Hepatocyte (in vitro differentiated cells): ENCODE measurements around the gene FAM156A. TPM values are rescaled to one million over a fixed set of nuclear protein-coding genes. Genes with fewer than 3 reads are reported as not detected.
"Not testable (repeated sequence)": the region's sequence is repeated elsewhere in the genome, so short reads cannot be mapped to it uniquely, and the experiment has no call there.

Experiments used
- DNase-seq: peaks from one replicate; pipeline ENCODE4 v3.0.0-alpha.2; 2016; ENCODE audit warnings: low spot score
- H2AFZ ChIP-seq: fragments of 200-600 bp; sonication (generic); 2 replicates; pipeline ENCODE4 v1.6.0; 2016; ENCODE audit warnings: antibody characterized with exemption, mild to moderate bottlenecking
- H3K27ac ChIP-seq: fragments of 200-600 bp; sonication (generic); 2 replicates; pipeline ENCODE4 v1.5.1; 2016; ENCODE audit warnings: mild to moderate bottlenecking
- H3K27me3 ChIP-seq: fragments of 200-600 bp; sonication (generic); 2 replicates; pipeline ENCODE4 v1.6.1; 2016
- H3K36me3 ChIP-seq: fragments of 200-600 bp; sonication (generic); replicated peaks from 2 replicates; pipeline ENCODE4 v1.5.1; 2016; ENCODE audit warnings: low read depth; ENCODE audit not compliant: insufficient read depth
- H3K4me1 ChIP-seq: fragments of 200-600 bp; sonication (generic); 2 replicates; pipeline ENCODE4 v1.5.1; 2016; ENCODE audit warnings: mild to moderate bottlenecking, moderate library complexity; ENCODE audit not compliant: insufficient read depth
- H3K4me2 ChIP-seq: fragments of 200-600 bp; sonication (generic); 2 replicates; pipeline ENCODE4 v1.6.0; 2016
- H3K4me3 ChIP-seq: fragments of 200-600 bp; sonication (generic); 2 replicates; pipeline ENCODE4 v1.5.1; 2016; ENCODE audit warnings: mild to moderate bottlenecking
- H3K79me2 ChIP-seq: fragments of 200-600 bp; sonication (generic); 2 replicates; pipeline ENCODE4 v1.6.0; 2017; ENCODE audit warnings: mild to moderate bottlenecking
- H3K9me2 ChIP-seq: fragments of 200-600 bp; sonication (generic); replicated peaks from 2 replicates; pipeline ENCODE4 v1.6.0; 2017; ENCODE audit warnings: mild to moderate bottlenecking; ENCODE audit not compliant: insufficient read depth
- H3K9me3 ChIP-seq: fragments of 200-600 bp; sonication (generic); 2 replicates; pipeline ENCODE4 v1.5.1; 2016; ENCODE audit warnings: low read depth, mild to moderate bottlenecking
- H4K20me1 ChIP-seq: fragments of 200-600 bp; sonication (generic); 2 replicates; pipeline ENCODE4 v1.6.0; 2016; ENCODE audit warnings: mild to moderate bottlenecking; ENCODE audit not compliant: insufficient read depth, poor library complexity, severe bottlenecking
- CTCF ChIP-seq: fragments of 200-600 bp; sonication (generic); IDR thresholded peaks from 2 replicates; pipeline ENCODE4 v1.5.1; 2016; ENCODE audit warnings: antibody characterized with exemption, mild to moderate bottlenecking; ENCODE audit not compliant: poor library complexity
- EZH2 ChIP-seq: fragments of 200-600 bp; sonication (generic); IDR thresholded peaks from 2 replicates; pipeline ENCODE4 v1.6.1; 2016; ENCODE audit warnings: antibody characterized with exemption, mild to moderate bottlenecking, borderline replicate concordance
- EZH2phosphoT487 ChIP-seq: fragments of 200-600 bp; sonication (generic); IDR thresholded peaks from one replicate; pipeline ENCODE4 v1.6.1; 2018; ENCODE audit warnings: antibody characterized with exemption, mild to moderate bottlenecking, low read depth, moderate library complexity; ENCODE audit not compliant: unreplicated experiment, severe bottlenecking
- WGBS: methylation state at CpG from one replicate; pipeline ENCODE4 v1.1.6; 2016; ENCODE audit warnings: low lambda C conversion rate; ENCODE audit errors: missing lambda C conversion rate; 5-methylcytosine and 5-hydroxymethylcytosine counted together
- polyA plus RNA-seq: library from polyadenylated mRNA; unstranded; fragments of >200 nt; fragmentation: Nextera tagmentation; extraction: Ambion mirVana; gene quantifications from 2 replicates; pipeline ENCODE4 v1.2.1, GENCODE V29; 2016
- total RNA-seq: library from RNA; depleted of rRNA; stranded (reverse); fragments of >200 nt; gene quantifications from 2 replicates; pipeline ENCODE4 v1.2.3, GENCODE V29; 2014

The FAM156A gene
- total and polyA plus RNA-seq, 2 experiments from 2014 or later, result 16.9 to 26.6 TPM

GRCh38 chrX:52923781-52924241 lies 34.5 kb downstream of the FAM156A start:
- 68% methylated on average over 4 of the region's 4 CpGs for WGBS
- Histone ChIP-seq H3K4me1 (peaks cover 9% of the 10 kb centered on the region), H4K20me1 (no peaks in the 10 kb centered on the region), H2AFZ (no peak overlapping the region), H3K4me2 (peak overlapping the region; percentile 32), H3K79me2 (no peaks in the 10 kb centered on the region), H3K36me3 (no peaks in the 10 kb centered on the region), H3K4me3 (no peak overlapping the region), H3K9me3 (no peaks in the 10 kb centered on the region), H3K27ac (peak overlapping the region; percentile 39), H3K27me3 (no peaks in the 10 kb centered on the region), H3K9me2 (no peaks in the 10 kb centered on the region)
- DNase-seq, result peak; percentile 39
- TF ChIP-seq EZH2phosphoT487 (no peak), EZH2 (no peak), CTCF (no peak)

GRCh38 chrX:52914704-52915103 lies 43.6 kb downstream of the FAM156A start:
- H3K27ac ChIP-seq, H3K4me3 ChIP-seq, H3K4me2 ChIP-seq, DNase-seq, H3K9me2 ChIP-seq, H3K79me2 ChIP-seq, H2AFZ ChIP-seq, H3K36me3 ChIP-seq, H3K27me3 ChIP-seq, H4K20me1 ChIP-seq, H3K4me1 ChIP-seq, H3K9me3 ChIP-seq: not testable (repeated sequence)
- WGBS, result no CpG with 5 or more reads among the region's 3 CpGs

GRCh38 chrX:52913681-52914080 lies 44.6 kb downstream of the FAM156A start:
- H3K27ac ChIP-seq, H3K9me2 ChIP-seq, H2AFZ ChIP-seq, H3K36me3 ChIP-seq, H3K4me3 ChIP-seq, DNase-seq, H3K27me3 ChIP-seq, H3K4me2 ChIP-seq, H3K79me2 ChIP-seq, H3K9me3 ChIP-seq, H3K4me1 ChIP-seq, H4K20me1 ChIP-seq: not testable (repeated sequence)
- no CpG with 5 or more reads among the region's 9 CpGs for WGBS

GRCh38 chrX:52909313-52909969 lies 48.9 kb downstream of the FAM156A start:
- not testable (repeated sequence) for H4K20me1 ChIP-seq, H3K9me2 ChIP-seq, H3K4me1 ChIP-seq, H3K9me3 ChIP-seq, DNase-seq, H3K27me3 ChIP-seq, H3K27ac ChIP-seq, H3K79me2 ChIP-seq, H2AFZ ChIP-seq, H3K36me3 ChIP-seq, H3K4me2 ChIP-seq, H3K4me3 ChIP-seq
- no CpG with 5 or more reads among the region's 12 CpGs for WGBS

GRCh38 chrX:52907900-52908299 lies 50.4 kb downstream of the FAM156A start:
- not testable (repeated sequence) for H2AFZ ChIP-seq, H4K20me1 ChIP-seq, DNase-seq, H3K9me3 ChIP-seq, H3K79me2 ChIP-seq, H3K9me2 ChIP-seq, H3K4me1 ChIP-seq, H3K36me3 ChIP-seq, H3K27ac ChIP-seq, H3K4me3 ChIP-seq, H3K4me2 ChIP-seq, H3K27me3 ChIP-seq
- WGBS, result no CpG with 5 or more reads among the region's 17 CpGs

GRCh38 chrX:52907137-52907536 lies 51.2 kb downstream of the FAM156A start:
- H3K79me2 ChIP-seq, H3K9me3 ChIP-seq, H3K4me3 ChIP-seq, H2AFZ ChIP-seq, H4K20me1 ChIP-seq, H3K4me1 ChIP-seq, H3K27me3 ChIP-seq, H3K4me2 ChIP-seq, H3K36me3 ChIP-seq, H3K27ac ChIP-seq, H3K9me2 ChIP-seq, DNase-seq: not testable (repeated sequence)
- WGBS, result no CpG with 5 or more reads among the region's 17 CpGs

GRCh38 chrX:52906072-52906471 lies 52.2 kb downstream of the FAM156A start:
- not testable (repeated sequence) for H3K4me3 ChIP-seq, H3K36me3 ChIP-seq, H3K79me2 ChIP-seq, H3K4me2 ChIP-seq, H2AFZ ChIP-seq, H3K27me3 ChIP-seq, H3K9me2 ChIP-seq, H3K27ac ChIP-seq, H3K4me1 ChIP-seq, H4K20me1 ChIP-seq, H3K9me3 ChIP-seq, DNase-seq
- no CpG with 5 or more reads among the region's 4 CpGs for WGBS

GRCh38 chrX:52905531-52905930 lies 52.8 kb downstream of the FAM156A start:
- H4K20me1 ChIP-seq, H3K79me2 ChIP-seq, H3K36me3 ChIP-seq, DNase-seq, H3K9me3 ChIP-seq, H3K4me1 ChIP-seq, H3K4me2 ChIP-seq, H3K27me3 ChIP-seq, H2AFZ ChIP-seq, H3K9me2 ChIP-seq, H3K27ac ChIP-seq, H3K4me3 ChIP-seq: not testable (repeated sequence)
- WGBS, result no CpG with 5 or more reads among the region's 10 CpGs
